NCI-H128 (cell line): Measurements from ENCODE around the gene UGP2.
A peak's percentile ranks its signal among the peaks of the same experiment; 100 is the strongest.
"Not testable (repeated sequence)": the region's sequence is repeated elsewhere in the genome, so short reads cannot be mapped to it uniquely, and the experiment has no call there.

ENCODE experiments used
- DNase-seq: peaks from one replicate; lab custom pipeline; 2025; ENCODE audit not compliant: unreplicated experiment; lab: John Stamatoyannopoulos, UW

UGP2 gene

GRCh38 chr2:63840081-63840784, 1.5 kb upstream of the UGP2 start:
- no peak for DNase-seq

GRCh38 chr2:63840785-63841253, 877 bp upstream of the UGP2 start:
- peak; percentile 94 for DNase-seq

GRCh38 chr2:63842149-63843061, 709 bp downstream of the UGP2 start:
- no peak for DNase-seq

GRCh38 chr2:63843093-63843492, 1.4 kb downstream of the UGP2 start:
- DNase-seq = no peak

GRCh38 chr2:63843791-63844190, 2.1 kb downstream of the UGP2 start:
- no peak for DNase-seq

- no peak for DNase-seq
Measured at GRCh38 chr2:63844616-63845015, 2.9 kb downstream of the UGP2 start.

GRCh38 chr2:63845866-63846265, 4.2 kb downstream of the UGP2 start:
- DNase-seq = no peak

GRCh38 chr2:63846487-63846886, 4.8 kb downstream of the UGP2 start:
- no peak for DNase-seq

- not testable (repeated sequence) for DNase-seq
Measured at GRCh38 chr2:63847571-63847970, 5.9 kb downstream of the UGP2 start.

GRCh38 chr2:63849381-63850203, 7.9 kb downstream of the UGP2 start:
- DNase-seq = no peak

GRCh38 chr2:63850204-63850571, 8.5 kb downstream of the UGP2 start:
- no peak for DNase-seq

GRCh38 chr2:63850649-63851048, 9.0 kb downstream of the UGP2 start:
- no peak for DNase-seq

- DNase-seq = no peak
Measured at GRCh38 chr2:63851691-63852311, 10.1 kb downstream of the UGP2 start.

- DNase-seq = no peak
Measured at GRCh38 chr2:63853527-63854310, 12.0 kb downstream of the UGP2 start.

GRCh38 chr2:63855418-63856302, 14.0 kb downstream of the UGP2 start:
- no peak for DNase-seq

GRCh38 chr2:63856303-63856603, 14.6 kb downstream of the UGP2 start:
- DNase-seq = no peak

- DNase-seq = no peak
Measured at GRCh38 chr2:63858291-63858690, 16.6 kb downstream of the UGP2 start.

- DNase-seq = no peak
Measured at GRCh38 chr2:63861220-63861822, 19.6 kb downstream of the UGP2 start.

- no peak for DNase-seq
Measured at GRCh38 chr2:63862806-63863205, 21.1 kb downstream of the UGP2 start.
